ENCODE measurements around the gene LAMTOR1. TPM values are rescaled to one million over a fixed set of nuclear protein-coding genes. Genes with fewer than 3 reads are reported as not detected.

Gene LAMTOR1
- total RNA-seq, 1 experiment from 2014 or later, result 160 TPM

- Histone ChIP-seq H3K79me2 (ENCODE audit: low read length) (no peaks in the 10 kb centered on the region), H3K9me3 (ENCODE audit: low read length) (no peaks in the 10 kb centered on the region), H4K20me1 (ENCODE audit: low read length) (no peaks in the 10 kb centered on the region), H3K27me3 (ENCODE audit: low read length) (no peaks in the 10 kb centered on the region), H3K36me3 (ENCODE audit: low read depth, low read length) (no peaks in the 10 kb centered on the region), H2AFZ (ENCODE audit: low read length) (peak overlapping the region; percentile 8; the same call in 1 of the 2 replicates), H3F3A (ENCODE audit: low read length, unreplicated experiment) (no peaks in the 10 kb centered on the region), H3K9me2 (replicated peaks; ENCODE audit: low read length) (no peaks in the 10 kb centered on the region), H3K27ac (ENCODE audit: low read length) (no peak overlapping the region), H3K4me3 (ENCODE audit: low read length) (no peak overlapping the region), H3K4me1 (ENCODE audit: insufficient read depth, low read length) (peaks cover 16% of the 10 kb centered on the region), H3K9ac (ENCODE audit: low read length) (no peak overlapping the region), H3K4me2 (ENCODE audit: low read length) (no peak overlapping the region)
- ChIA-PET POLR2A (ENCODE audit: unreplicated experiment) (no interaction called here), CTCF (no interaction called here)
- no peak for TF ChIP-seq EZH2 (IDR thresholded peaks at IDR 0.05; ENCODE audit: low read length, unreplicated experiment)
- TF ChIP-seq EZH2phosphoT487 (IDR thresholded peaks at IDR 0.05; ENCODE audit: borderline replicate concordance, low read length), result no peak
- no peak for TF ChIP-seq CTCF (conservative IDR thresholded peaks at IDR 0.05; ENCODE audit: low read depth, low read length)
- intact Hi-C loops (cut with micrococcal nuclease), result no loop called here
- ATAC-seq, result no peak
- DNase-seq, result no peak
- no TSS peak for BruUV-seq (replicated peaks)
Measured at GRCh38 chr11:72116019-72116755, 13.1 kb upstream of the LAMTOR1 start.

- Histone ChIP-seq H3K27me3 (ENCODE audit: low read length) (no peaks in the 10 kb centered on the region), H3K9ac (ENCODE audit: low read length) (no peak overlapping the region), H3K4me3 (ENCODE audit: low read length) (no peak overlapping the region), H3K4me2 (ENCODE audit: low read length) (no peak overlapping the region), H3K9me3 (ENCODE audit: low read length) (no peaks in the 10 kb centered on the region), H3K27ac (ENCODE audit: low read length) (no peak overlapping the region), H3K4me1 (ENCODE audit: insufficient read depth, low read length) (peaks cover 17% of the 10 kb centered on the region), H4K20me1 (ENCODE audit: low read length) (no peaks in the 10 kb centered on the region), H3K36me3 (ENCODE audit: low read depth, low read length) (no peaks in the 10 kb centered on the region; the same call in 1 of the 2 replicates), H2AFZ (ENCODE audit: low read length) (no peak overlapping the region), H3K79me2 (ENCODE audit: low read length) (no peaks in the 10 kb centered on the region), H3K9me2 (replicated peaks; ENCODE audit: low read length) (no peaks in the 10 kb centered on the region), H3F3A (ENCODE audit: low read length, unreplicated experiment) (no peaks in the 10 kb centered on the region)
- BruUV-seq (replicated peaks), result no TSS peak
- ATAC-seq (no peak), DNase-seq (no peak)
- ChIA-PET CTCF (no interaction called here), POLR2A (ENCODE audit: unreplicated experiment) (no interaction called here)
- intact Hi-C loops (cut with micrococcal nuclease), result no loop called here
- TF ChIP-seq CTCF (conservative IDR thresholded peaks at IDR 0.05; ENCODE audit: low read depth, low read length) (no peak), EZH2phosphoT487 (IDR thresholded peaks at IDR 0.05; ENCODE audit: borderline replicate concordance, low read length) (no peak), EZH2 (IDR thresholded peaks at IDR 0.05; ENCODE audit: low read length, unreplicated experiment) (no peak)
Measured at GRCh38 chr11:72114570-72114969, 11.5 kb upstream of the LAMTOR1 start.
